Measurements from ENCODE around the gene SLC15A1. TPM values are rescaled to one million over a fixed set of nuclear protein-coding genes. Genes with fewer than 3 reads are reported as not detected.

The SLC15A1 gene
- not detected for total RNA-seq

- Mint-ChIP-seq H3K4me3 (no peak within 1 kb of the TSS), H3K9me3 (peaks cover 6% of the 10 kb centered on the region), H3K4me1 (no peaks in the 10 kb centered on the region), H3K36me3 (ENCODE audit: low read depth) (peaks cover 7% of the 10 kb centered on the region), H3K27ac (no peak within 1 kb of the TSS), H3K27me3 (peaks cover 57% of the 10 kb centered on the region)
- CTCF ChIA-PET, result no interaction called here
- no peak for DNase-seq
- POLR2A ChIA-PET, result no interaction called here
Measured at GRCh38 chr13:98752467-98753290, at the start of gene SLC15A1. Gene SLC15A1 (minus strand): TSS chr13:98752672. CDS start chr13:98752598, 74 bp downstream.

GRCh38 chr13:98801626-98802418, 49.4 kb upstream of the SLC15A1 start:
- DNase-seq, result no peak
- Mint-ChIP-seq H3K27ac (no peak overlapping the region), H3K4me1 (peaks cover 3% of the 10 kb centered on the region), H3K4me3 (no peak overlapping the region), H3K36me3 (ENCODE audit: low read depth) (peaks cover 58% of the 10 kb centered on the region), H3K27me3 (no peaks in the 10 kb centered on the region), H3K9me3 (no peaks in the 10 kb centered on the region)
- ChIA-PET CTCF (interaction anchor here (1.1 to 1.6 kb wide), 2 partner anchors 9 to 687 kb away, joined by 3 to 4 read pairs; no protein-coding TSS in a partner anchor), POLR2A (no interaction called here)

GRCh38 chr13:98800078-98800477, 47.6 kb upstream of the SLC15A1 start:
- Mint-ChIP-seq H3K27me3 (no peaks in the 10 kb centered on the region), H3K4me3 (no peak overlapping the region), H3K27ac (no peak overlapping the region), H3K4me1 (peaks cover 3% of the 10 kb centered on the region), H3K36me3 (ENCODE audit: low read depth) (peaks cover 64% of the 10 kb centered on the region), H3K9me3 (no peaks in the 10 kb centered on the region)
- DNase-seq, result no peak
- ChIA-PET CTCF (interaction anchor here (1.6 kb wide), 1 partner anchor 11 kb away, joined by 4 read pairs; no protein-coding TSS in a partner anchor), POLR2A (no interaction called here)

GRCh38 chr13:98798849-98799645, 46.6 kb upstream of the SLC15A1 start:
- Mint-ChIP-seq H3K4me3 (no peak overlapping the region), H3K9me3 (no peaks in the 10 kb centered on the region), H3K27ac (no peak overlapping the region), H3K4me1 (peaks cover 3% of the 10 kb centered on the region), H3K36me3 (ENCODE audit: low read depth) (peaks cover 67% of the 10 kb centered on the region), H3K27me3 (no peaks in the 10 kb centered on the region)
- POLR2A ChIA-PET, result no interaction called here
- CTCF ChIA-PET, result no interaction called here
- DNase-seq, result no peak

- ChIA-PET CTCF (interaction anchor here (0.9 to 2.0 kb wide), 2 partner anchors 17 to 314 kb away, joined by 3 to 5 read pairs; no protein-coding TSS in a partner anchor), POLR2A (no interaction called here)
- peaks cover 3% of the 10 kb centered on the region for H3K4me1 Mint-ChIP-seq
- no peaks in the 10 kb centered on the region for H3K9me3 Mint-ChIP-seq
- H3K27me3 Mint-ChIP-seq, result no peaks in the 10 kb centered on the region
- no peak overlapping the region for H3K27ac Mint-ChIP-seq
- H3K4me3 Mint-ChIP-seq, result no peak overlapping the region
- peaks cover 67% of the 10 kb centered on the region for H3K36me3 Mint-ChIP-seq (ENCODE audit: low read depth)
- DNase-seq, result no peak
Measured at GRCh38 chr13:98797456-98797855, 45.0 kb upstream of the SLC15A1 start.

GRCh38 chr13:98796798-98797197, 44.3 kb upstream of the SLC15A1 start:
- POLR2A ChIA-PET, result no interaction called here
- CTCF ChIA-PET, result interaction anchor here (2.0 kb wide), 1 partner anchor 16 kb away, joined by 5 read pairs; no protein-coding TSS in a partner anchor
- Mint-ChIP-seq H3K27ac (no peak overlapping the region), H3K4me1 (peaks cover 3% of the 10 kb centered on the region), H3K4me3 (no peak overlapping the region), H3K27me3 (no peaks in the 10 kb centered on the region), H3K36me3 (ENCODE audit: low read depth) (peaks cover 74% of the 10 kb centered on the region), H3K9me3 (no peaks in the 10 kb centered on the region)
- DNase-seq, result no peak

- H3K4me3 Mint-ChIP-seq, result no peak overlapping the region
- H3K36me3 Mint-ChIP-seq (ENCODE audit: low read depth), result peaks cover 75% of the 10 kb centered on the region
- no peaks in the 10 kb centered on the region for H3K27me3 Mint-ChIP-seq
- H3K4me1 Mint-ChIP-seq, result peaks cover 3% of the 10 kb centered on the region
- DNase-seq, result no peak
- CTCF ChIA-PET, result no interaction called here
- H3K27ac Mint-ChIP-seq, result no peak overlapping the region
- POLR2A ChIA-PET, result no interaction called here
- H3K9me3 Mint-ChIP-seq, result no peaks in the 10 kb centered on the region
Measured at GRCh38 chr13:98796191-98796590, 43.7 kb upstream of the SLC15A1 start.

- DNase-seq, result no peak
- H3K27ac Mint-ChIP-seq, result no peak overlapping the region
- POLR2A ChIA-PET, result no interaction called here
- H3K27me3 Mint-ChIP-seq, result no peaks in the 10 kb centered on the region
- H3K36me3 Mint-ChIP-seq (ENCODE audit: low read depth), result peaks cover 74% of the 10 kb centered on the region
- H3K4me1 Mint-ChIP-seq, result peaks cover 3% of the 10 kb centered on the region
- CTCF ChIA-PET, result no interaction called here
- H3K9me3 Mint-ChIP-seq, result no peaks in the 10 kb centered on the region
- H3K4me3 Mint-ChIP-seq, result no peak overlapping the region
Measured at GRCh38 chr13:98795220-98795619, 42.7 kb upstream of the SLC15A1 start.

GRCh38 chr13:98794498-98794897, 42.0 kb upstream of the SLC15A1 start:
- no peak for DNase-seq
- no peak overlapping the region for H3K27ac Mint-ChIP-seq
- peaks cover 70% of the 10 kb centered on the region for H3K36me3 Mint-ChIP-seq (ENCODE audit: low read depth)
- POLR2A ChIA-PET, result no interaction called here
- CTCF ChIA-PET, result interaction anchor here (0.8 kb wide), 1 partner anchor 12 kb away, joined by 4 read pairs; no protein-coding TSS in a partner anchor
- no peaks in the 10 kb centered on the region for H3K9me3 Mint-ChIP-seq
- H3K4me3 Mint-ChIP-seq, result no peak overlapping the region
- H3K27me3 Mint-ChIP-seq, result no peaks in the 10 kb centered on the region
- H3K4me1 Mint-ChIP-seq, result peaks cover 3% of the 10 kb centered on the region

GRCh38 chr13:98792785-98793495, 40.5 kb upstream of the SLC15A1 start:
- ChIA-PET CTCF (interaction anchor here (0.5 kb wide), 1 partner anchor 98 kb away, joined by 3 read pairs; no protein-coding TSS in a partner anchor), POLR2A (no interaction called here)
- peaks cover 9% of the 10 kb centered on the region for H3K27me3 Mint-ChIP-seq
- H3K9me3 Mint-ChIP-seq, result no peaks in the 10 kb centered on the region
- no peak for DNase-seq
- H3K4me1 Mint-ChIP-seq, result peaks cover 3% of the 10 kb centered on the region
- no peak overlapping the region for H3K27ac Mint-ChIP-seq
- H3K4me3 Mint-ChIP-seq, result no peak overlapping the region
- H3K36me3 Mint-ChIP-seq (ENCODE audit: low read depth), result peaks cover 55% of the 10 kb centered on the region

- peaks cover 49% of the 10 kb centered on the region for H3K36me3 Mint-ChIP-seq (ENCODE audit: low read depth)
- H3K27me3 Mint-ChIP-seq, result peaks cover 15% of the 10 kb centered on the region
- POLR2A ChIA-PET, result no interaction called here
Measured at GRCh38 chr13:98792321-98792720, 39.8 kb upstream of the SLC15A1 start.

GRCh38 chr13:98791611-98792010, 39.1 kb upstream of the SLC15A1 start:
- H3K27ac Mint-ChIP-seq, result no peak overlapping the region
- H3K27me3 Mint-ChIP-seq, result peaks cover 17% of the 10 kb centered on the region
- POLR2A ChIA-PET, result no interaction called here
- no peaks in the 10 kb centered on the region for H3K4me1 Mint-ChIP-seq
- H3K36me3 Mint-ChIP-seq (ENCODE audit: low read depth), result peaks cover 41% of the 10 kb centered on the region
- no peak overlapping the region for H3K4me3 Mint-ChIP-seq
- DNase-seq, result no peak
- CTCF ChIA-PET, result no interaction called here
- no peaks in the 10 kb centered on the region for H3K9me3 Mint-ChIP-seq

More at GRCh38 chr13:98792321-98792720, 39.8 kb upstream of the SLC15A1 start:
- Mint-ChIP-seq H3K27ac (no peak overlapping the region), H3K4me3 (no peak overlapping the region), H3K9me3 (no peaks in the 10 kb centered on the region), H3K4me1 (no peaks in the 10 kb centered on the region)
- CTCF ChIA-PET, result no interaction called here
- no peak for DNase-seq

Measured in activated CD4-positive, alpha-beta T cell treated with anti-CD3 and anti-CD28 coated beads, Interleukin-2, amount 10 ng/mL, durations not matched to agents 7 days and 5 days (primary cell).